ENCODE data around the gene PCDHA3.
"Not testable (repeated sequence)": the region's sequence is repeated elsewhere in the genome, so short reads cannot be mapped to it uniquely, and the experiment has no call there.

Gene PCDHA3

GRCh38 chr5:140791089-140791488, 9.8 kb upstream of the PCDHA3 start:
- no peak for TF ChIP-seq CTCF (IDR thresholded peaks at IDR 0.05; ENCODE audit: insufficient read depth, missing control alignments)
- no peak for DNase-seq (ENCODE audit: insufficient read length, low spot score)
- no peak for FAIRE-seq

- TF ChIP-seq CTCF (IDR thresholded peaks at IDR 0.05; ENCODE audit: insufficient read depth, missing control alignments) = no peak
- DNase-seq (ENCODE audit: insufficient read length, low spot score) (no peak), FAIRE-seq (no peak)
Observed at GRCh38 chr5:140794595-140795258, 6.1 kb upstream of the PCDHA3 start, which contains the start of gene PCDHA2. PCDHA2 (plus strand) TSS chr5:140794852.

GRCh38 chr5:140795259-140795641, 5.6 kb upstream of the PCDHA3 start:
- FAIRE-seq (no peak), DNase-seq (ENCODE audit: insufficient read length, low spot score) (no peak)
- TF ChIP-seq CTCF (IDR thresholded peaks at IDR 0.05; ENCODE audit: insufficient read depth, missing control alignments) = peak; percentile 2

GRCh38 chr5:140796072-140796717, 4.7 kb upstream of the PCDHA3 start:
- not testable (repeated sequence) for DNase-seq (ENCODE audit: insufficient read length, low spot score); FAIRE-seq

GRCh38 chr5:140796718-140797095, 4.2 kb upstream of the PCDHA3 start:
- no peak for TF ChIP-seq CTCF (IDR thresholded peaks at IDR 0.05; ENCODE audit: insufficient read depth, missing control alignments)
- DNase-seq (ENCODE audit: insufficient read length, low spot score) = no peak
- no peak for FAIRE-seq

GRCh38 chr5:140801494-140801841, 611 bp downstream of the PCDHA3 start:
- FAIRE-seq (no peak), DNase-seq (ENCODE audit: insufficient read length, low spot score) (no peak)
- no peak for TF ChIP-seq CTCF (IDR thresholded peaks at IDR 0.05; ENCODE audit: insufficient read depth, missing control alignments)

GRCh38 chr5:140802381-140802780, 1.5 kb downstream of the PCDHA3 start:
- DNase-seq (ENCODE audit: insufficient read length, low spot score) = not testable (repeated sequence)

GRCh38 chr5:140802781-140803271, 2.0 kb downstream of the PCDHA3 start:
- no peak for DNase-seq (ENCODE audit: insufficient read length, low spot score)
- TF ChIP-seq CTCF (IDR thresholded peaks at IDR 0.05; ENCODE audit: insufficient read depth, missing control alignments) = no peak
- no peak for FAIRE-seq

More at GRCh38 chr5:140802381-140802780, 1.5 kb downstream of the PCDHA3 start:
- not testable (repeated sequence) for FAIRE-seq
